ENCODE data around the gene KRT7.

Gene KRT7

GRCh38 chr12:52232674-52233461 lies at the start of gene KRT7:
KRT7 (plus strand) TSS chr12:52233243; CDS start chr12:52233297, 54 bp downstream.
- no peak for DNase-seq (ENCODE audit: low spot score)

DNA sequence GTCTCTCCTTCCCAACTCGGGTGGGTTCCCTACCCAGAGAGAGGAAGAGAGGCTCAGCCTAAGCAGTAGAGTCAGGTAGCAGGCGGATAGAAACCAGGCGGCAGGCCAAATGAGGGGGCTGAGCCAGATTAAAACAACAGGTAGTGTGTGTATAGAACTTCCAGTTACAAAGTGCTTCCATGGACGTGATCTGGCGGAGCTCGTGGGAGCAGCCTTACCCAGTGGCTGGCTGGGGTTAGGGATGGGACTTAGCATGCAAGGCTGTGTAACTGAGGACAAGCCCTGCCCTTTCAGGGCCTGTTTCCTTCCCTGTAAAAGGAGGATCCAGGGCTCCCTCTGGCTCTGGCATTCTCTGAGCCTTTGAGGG lies 49.5 kb upstream of the KRT7 start:
- no peak for DNase-seq (ENCODE audit: low spot score)

DNA sequence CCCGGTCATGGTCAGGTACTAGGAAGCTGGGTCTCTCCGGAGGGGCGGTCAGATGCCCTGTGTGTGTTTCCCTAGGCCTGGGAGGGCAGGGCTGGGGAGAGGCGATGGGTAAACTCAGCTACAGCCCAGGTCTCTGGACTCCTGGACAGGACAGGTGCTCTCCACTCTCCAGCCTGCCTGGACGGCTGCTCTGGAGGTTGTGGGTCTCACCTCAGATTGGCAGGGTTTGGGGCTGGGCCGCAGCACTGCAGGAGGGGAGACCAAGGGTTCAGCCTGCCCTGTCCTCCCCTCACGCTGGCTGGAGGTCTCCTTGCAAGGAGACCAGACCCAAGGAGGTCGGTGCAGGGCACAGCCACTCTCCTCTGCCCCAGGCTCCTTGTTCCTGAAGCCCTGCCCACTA lies 49.1 kb upstream of the KRT7 start:
- DNase-seq (ENCODE audit: low spot score), result no peak

DNA sequence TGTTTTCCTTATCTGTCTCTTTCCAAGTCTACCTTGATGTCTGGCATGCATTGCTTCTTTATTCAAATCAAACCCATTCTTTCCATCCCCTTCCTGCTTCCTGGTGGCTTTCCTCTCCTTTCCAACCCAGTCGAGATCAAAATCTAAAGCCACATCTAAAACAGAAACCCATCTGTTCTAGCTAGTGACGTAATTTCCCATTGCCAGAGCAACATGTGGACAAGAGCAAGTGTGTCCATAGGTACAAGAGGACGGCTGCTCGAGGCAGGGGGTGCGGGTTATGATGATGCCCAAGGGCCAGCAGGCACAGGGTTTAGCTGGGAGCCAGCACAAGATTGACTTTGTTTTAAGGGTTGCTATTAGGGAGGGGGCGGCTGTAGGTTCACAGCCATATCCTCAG lies 48.2 kb upstream of the KRT7 start:
- no peak for DNase-seq (ENCODE audit: low spot score)

DNA sequence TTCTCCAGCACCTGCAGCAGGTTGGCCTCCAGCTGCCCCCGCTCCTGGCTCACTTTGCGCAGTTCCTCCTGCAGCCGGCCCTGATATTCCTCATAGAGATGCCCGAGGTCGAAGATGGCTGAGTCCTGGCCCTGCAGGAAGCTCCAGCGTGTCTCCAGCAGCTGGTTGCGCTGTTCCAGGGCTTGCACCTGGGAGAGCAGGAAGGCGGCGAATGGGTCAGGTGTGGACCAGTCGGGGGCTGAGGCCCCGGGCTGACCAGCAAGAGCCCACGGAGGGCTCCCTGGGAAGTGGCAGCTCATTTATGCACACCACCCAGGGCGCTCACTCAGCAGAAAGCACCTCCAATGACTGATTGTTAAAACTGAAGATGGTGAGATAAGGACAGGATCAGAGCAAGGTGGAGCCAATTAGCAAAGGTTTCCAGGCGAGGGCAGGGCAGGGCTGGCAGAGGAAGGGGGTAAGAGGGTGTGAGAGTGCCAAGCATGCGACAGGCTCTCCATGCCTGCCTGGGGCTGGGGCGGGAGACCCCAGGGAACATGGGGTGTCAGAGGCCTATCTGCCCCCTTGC lies 47.6 kb upstream of the KRT7 start:
- DNase-seq (ENCODE audit: low spot score), result no peak

GRCh38 chr12:52186118-52186840 lies 46.8 kb upstream of the KRT7 start:
- DNase-seq (ENCODE audit: low spot score), result no peak

GRCh38 chr12:52187206-52187605 lies 45.8 kb upstream of the KRT7 start:
- no peak for DNase-seq (ENCODE audit: low spot score)

DNA sequence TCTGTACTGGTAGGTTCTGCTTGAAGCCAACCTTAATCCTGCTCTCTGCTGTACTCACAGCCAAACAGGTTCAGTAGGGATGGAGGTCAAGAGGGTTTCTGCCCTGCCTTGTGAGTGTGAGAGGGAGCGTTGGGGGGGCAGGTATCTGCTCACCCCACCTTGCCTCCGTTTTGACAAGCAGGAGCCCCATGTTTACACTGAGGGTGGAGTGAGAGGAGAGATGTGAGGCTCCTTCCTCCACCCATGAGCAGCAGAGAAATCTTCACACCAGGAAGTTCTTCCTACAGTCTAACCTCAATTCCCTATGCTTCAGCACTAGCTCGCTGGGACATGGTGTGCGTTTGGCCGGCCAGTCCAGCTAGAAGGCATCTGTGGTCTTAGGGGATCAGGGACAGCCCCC lies 45.4 kb upstream of the KRT7 start:
- no peak for DNase-seq (ENCODE audit: low spot score)

GRCh38 chr12:52188658-52189057 lies 44.4 kb upstream of the KRT7 start:
- no peak for DNase-seq (ENCODE audit: low spot score)

GRCh38 chr12:52189376-52190174 lies 43.5 kb upstream of the KRT7 start:
- DNase-seq (ENCODE audit: low spot score), result no peak

DNA sequence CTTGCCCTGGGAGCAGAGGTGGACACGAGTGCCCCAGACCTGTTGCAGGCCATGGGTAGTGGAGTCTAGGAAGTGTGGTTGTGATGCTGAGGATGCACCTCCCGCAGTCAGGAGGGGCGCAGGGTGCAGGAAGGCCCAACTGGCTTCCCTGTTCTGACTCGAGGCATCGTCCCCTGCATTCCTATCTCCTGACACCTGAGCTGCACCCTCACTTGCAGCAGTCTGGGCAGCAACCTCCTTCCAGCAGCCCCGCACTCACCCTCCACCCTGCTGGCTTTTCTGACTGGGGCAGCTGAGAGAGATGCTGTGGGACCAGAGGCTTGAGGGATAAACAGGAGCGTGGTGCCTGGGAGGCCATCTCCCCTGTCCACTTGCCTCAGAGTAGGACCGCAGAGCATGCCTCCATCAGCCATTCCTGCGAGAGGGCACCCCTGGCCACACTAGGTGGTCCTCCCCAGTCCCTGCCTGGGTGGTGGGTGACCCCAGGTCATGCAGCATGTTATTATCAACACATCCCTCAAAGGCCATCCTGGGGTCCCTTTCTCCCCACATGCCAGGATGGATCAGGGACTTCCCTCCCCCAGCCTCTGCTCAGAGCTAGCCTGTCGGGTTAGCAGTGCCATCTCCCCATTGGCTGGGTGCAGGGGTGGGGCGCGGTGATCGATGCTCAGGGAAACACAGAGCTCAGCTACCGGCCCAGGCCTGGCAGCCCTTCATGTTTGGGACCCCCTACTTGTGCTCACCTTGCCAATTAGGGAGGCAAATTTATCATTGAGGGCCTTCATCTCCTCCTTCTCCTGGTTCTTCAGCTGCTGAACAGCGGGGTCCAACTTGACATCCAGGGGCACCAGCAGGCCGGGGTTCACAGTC lies 41.9 kb upstream of the KRT7 start:
- no peak for DNase-seq (ENCODE audit: low spot score)

GRCh38 chr12:52191841-52192791 lies 40.9 kb upstream of the KRT7 start, which contains the start of gene KRT80:
KRT80 (minus strand) TSS chr12:52192014; CDS start chr12:52191902, 112 bp downstream.
- no peak for DNase-seq (ENCODE audit: low spot score)

DNA sequence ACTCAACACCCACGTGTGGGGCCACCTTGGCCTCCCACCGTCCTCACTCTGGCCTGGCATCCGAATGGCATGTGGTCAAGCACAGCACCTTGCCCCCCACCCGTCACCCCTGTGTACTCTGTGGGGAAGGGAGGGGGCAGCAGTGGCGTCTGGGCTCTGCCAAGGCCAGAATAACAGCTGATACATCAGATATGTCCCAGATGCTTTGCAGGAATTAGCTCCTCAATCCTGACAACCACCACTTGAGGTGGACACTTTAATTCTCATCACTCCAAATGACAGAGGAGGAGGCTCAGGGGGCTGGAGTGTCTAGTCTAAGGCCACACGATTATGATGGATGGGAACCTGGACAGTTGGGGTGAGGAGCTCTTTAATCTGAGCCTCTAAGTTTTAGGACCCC lies 39.5 kb upstream of the KRT7 start:
- DNase-seq (ENCODE audit: low spot score), result no peak

DNA sequence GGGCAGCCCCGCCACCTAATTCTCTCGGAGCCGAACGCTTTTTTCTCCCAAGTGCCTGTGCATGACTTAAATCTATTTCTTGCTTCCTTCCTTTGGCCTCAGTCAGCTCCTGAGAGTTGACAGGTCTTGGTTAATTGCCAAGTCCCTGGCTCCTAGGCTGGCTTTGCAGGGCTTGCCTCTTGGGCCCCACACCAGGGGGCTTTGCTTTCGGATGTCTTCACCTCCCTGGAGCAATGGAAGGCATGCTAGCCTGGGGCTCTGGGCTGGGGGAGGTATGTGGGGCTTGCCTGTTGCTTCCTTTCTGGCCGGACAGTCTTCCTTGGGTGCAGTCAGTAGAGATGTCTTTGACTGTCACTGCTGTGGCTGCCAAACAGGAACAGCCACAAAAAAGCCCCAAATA lies 39.1 kb upstream of the KRT7 start:
- no peak for DNase-seq (ENCODE audit: low spot score)

GRCh38 chr12:52195065-52195730 lies 37.8 kb upstream of the KRT7 start:
- no peak for DNase-seq (ENCODE audit: low spot score)

DNA sequence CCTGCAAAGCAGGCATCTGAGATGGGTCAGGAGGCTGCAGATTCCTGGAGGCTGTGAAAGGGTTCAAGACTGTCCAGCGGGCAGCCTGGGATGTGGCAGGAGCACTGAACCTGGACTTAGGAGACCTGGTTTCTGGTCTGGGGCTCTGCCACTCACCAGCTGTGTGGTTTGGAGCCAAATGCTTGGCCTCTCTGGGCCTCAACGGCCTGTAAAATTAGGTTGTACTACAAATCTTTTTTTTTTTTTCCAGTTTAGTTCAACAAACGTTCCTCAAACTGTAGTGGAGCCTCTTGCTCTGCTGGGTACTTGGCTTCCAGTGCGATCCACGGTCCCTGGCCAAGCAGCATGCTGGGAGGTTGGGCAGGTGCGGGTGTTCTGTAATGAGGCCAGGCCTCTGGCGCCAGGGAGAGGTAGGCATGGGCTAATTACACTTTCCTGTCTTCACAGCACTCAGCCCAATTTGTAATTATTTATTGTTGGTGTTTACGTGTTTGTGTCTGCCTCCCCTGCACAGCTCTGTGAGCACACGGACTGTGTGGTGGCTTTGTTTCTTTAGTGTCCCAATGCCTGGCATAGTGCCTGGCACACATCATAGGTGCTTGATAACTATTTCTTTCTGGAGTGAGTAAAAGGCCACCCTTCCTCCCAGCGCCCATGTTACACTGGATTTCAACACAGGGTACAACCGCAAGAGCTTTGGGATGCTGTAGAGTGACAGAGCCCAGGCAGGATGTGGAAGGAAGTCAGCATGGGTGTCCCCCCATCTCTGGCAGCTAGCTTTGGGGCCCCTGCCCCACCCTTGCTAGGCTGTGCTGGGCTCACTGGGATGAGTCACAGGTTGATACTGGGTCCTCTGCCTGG lies 35.4 kb upstream of the KRT7 start:
- DNase-seq (ENCODE audit: low spot score), result no peak

DNA sequence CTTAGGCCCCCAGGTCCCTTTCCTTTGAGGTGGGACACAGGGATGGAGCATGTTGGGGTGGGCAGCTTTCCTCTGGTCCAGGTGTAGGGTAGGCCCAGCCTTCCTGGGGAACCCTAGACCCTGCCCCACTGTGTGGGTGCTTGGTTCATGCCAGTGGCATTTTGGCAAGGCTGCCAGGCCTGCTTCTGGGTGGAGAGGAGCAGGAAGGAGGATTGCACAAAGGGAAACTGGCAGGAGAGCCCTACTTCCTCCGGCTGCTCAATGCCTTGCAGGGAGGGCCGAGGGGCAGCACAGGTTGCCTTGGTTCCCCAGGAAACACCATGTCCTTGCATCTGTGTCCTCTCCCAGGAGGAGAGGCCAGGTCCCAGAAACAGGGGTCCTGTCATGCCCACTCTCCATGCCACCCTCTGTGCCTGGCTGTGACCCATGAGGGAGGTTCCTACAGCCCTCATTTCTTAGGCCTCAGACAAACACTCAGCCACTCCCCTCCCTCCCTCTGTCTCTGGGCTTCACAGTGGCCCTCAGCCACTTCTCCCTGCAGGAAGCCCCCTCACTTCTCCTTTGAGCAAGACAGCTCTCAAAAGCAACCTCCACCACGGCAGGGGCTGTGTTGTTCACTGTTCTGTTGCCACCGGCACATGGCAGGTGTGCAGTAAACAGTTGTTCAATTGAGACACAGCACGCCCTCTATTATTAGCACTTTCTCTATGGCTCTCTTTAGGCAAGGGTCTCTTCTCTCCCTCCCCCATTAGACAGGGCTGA lies 34.4 kb upstream of the KRT7 start:
- DNase-seq (ENCODE audit: low spot score), result no peak
